IPS-18a (cell line): ENCODE data around the gene TTYH1.
A peak's percentile ranks its signal among the peaks of the same experiment; 100 is the strongest.
"Not testable (repeated sequence)": the region's sequence is repeated elsewhere in the genome, so short reads cannot be mapped to it uniquely, and the experiment has no call there.

ENCODE experiments used
- H3K27ac ChIP-seq: one replicate; pipeline ENCODE4 v1.5.1; 2013; ENCODE audit warnings: low read length
- H3K27me3 ChIP-seq: one replicate; pipeline ENCODE4 v1.6.1; 2013; ENCODE audit warnings: mild to moderate bottlenecking, low read length; ENCODE audit not compliant: control insufficient read depth, insufficient read depth
- H3K36me3 ChIP-seq: one replicate; pipeline ENCODE4 v1.6.1; 2013; ENCODE audit warnings: low read depth, low read length; ENCODE audit not compliant: control insufficient read depth
- H3K4me1 ChIP-seq: one replicate; pipeline ENCODE4 v1.6.1; 2013; ENCODE audit warnings: low read depth, low read length; ENCODE audit not compliant: control insufficient read depth
- H3K4me3 ChIP-seq: one replicate; pipeline ENCODE4 v1.5.1; 2013; ENCODE audit warnings: low read length
- H3K9ac ChIP-seq: one replicate; pipeline ENCODE4 v1.6.1; 2013; ENCODE audit warnings: mild to moderate bottlenecking, low read length, moderate library complexity
- H3K9me3 ChIP-seq: one replicate; pipeline ENCODE4 v1.6.1; 2013; ENCODE audit warnings: low read depth, low read length; ENCODE audit not compliant: control insufficient read depth

Gene TTYH1

GRCh38 chr19:54415208-54415900, at the start of gene TTYH1:
TTYH1 (plus strand) TSS chr19:54415464; CDS start chr19:54415553, 89 bp downstream.
- peak within 1 kb of the TSS; percentile 40 for H3K9ac ChIP-seq
- H3K36me3 ChIP-seq, result no peaks in the 10 kb centered on the region
- no peak within 1 kb of the TSS for H3K27ac ChIP-seq
- no peaks in the 10 kb centered on the region for H3K9me3 ChIP-seq
- peaks cover 30% of the 10 kb centered on the region for H3K27me3 ChIP-seq
- peaks cover 15% of the 10 kb centered on the region for H3K4me1 ChIP-seq
- H3K4me3 ChIP-seq, result peak within 1 kb of the TSS; percentile 70

- not testable (repeated sequence) for H3K9me3 ChIP-seq, H3K36me3 ChIP-seq, H3K4me1 ChIP-seq, H3K27me3 ChIP-seq, H3K9ac ChIP-seq, H3K27ac ChIP-seq, H3K4me3 ChIP-seq
Observed at GRCh38 chr19:54365798-54366197, 49.5 kb upstream of the TTYH1 start.

- H3K9ac ChIP-seq, result no peak overlapping the region
- H3K27ac ChIP-seq, result no peak overlapping the region
- no peak overlapping the region for H3K4me3 ChIP-seq
- no peaks in the 10 kb centered on the region for H3K9me3 ChIP-seq
- no peaks in the 10 kb centered on the region for H3K36me3 ChIP-seq
- H3K4me1 ChIP-seq, result peaks cover 2% of the 10 kb centered on the region
- H3K27me3 ChIP-seq, result no peaks in the 10 kb centered on the region
Observed at GRCh38 chr19:54366811-54367210, 48.5 kb upstream of the TTYH1 start.

GRCh38 chr19:54369082-54369687, 46.1 kb upstream of the TTYH1 start:
- H3K9me3 ChIP-seq, result no peaks in the 10 kb centered on the region
- H3K4me3 ChIP-seq, result no peak overlapping the region
- no peak overlapping the region for H3K27ac ChIP-seq
- no peaks in the 10 kb centered on the region for H3K27me3 ChIP-seq
- H3K9ac ChIP-seq, result no peak overlapping the region
- no peaks in the 10 kb centered on the region for H3K36me3 ChIP-seq
- H3K4me1 ChIP-seq, result peaks cover 2% of the 10 kb centered on the region

DNA sequence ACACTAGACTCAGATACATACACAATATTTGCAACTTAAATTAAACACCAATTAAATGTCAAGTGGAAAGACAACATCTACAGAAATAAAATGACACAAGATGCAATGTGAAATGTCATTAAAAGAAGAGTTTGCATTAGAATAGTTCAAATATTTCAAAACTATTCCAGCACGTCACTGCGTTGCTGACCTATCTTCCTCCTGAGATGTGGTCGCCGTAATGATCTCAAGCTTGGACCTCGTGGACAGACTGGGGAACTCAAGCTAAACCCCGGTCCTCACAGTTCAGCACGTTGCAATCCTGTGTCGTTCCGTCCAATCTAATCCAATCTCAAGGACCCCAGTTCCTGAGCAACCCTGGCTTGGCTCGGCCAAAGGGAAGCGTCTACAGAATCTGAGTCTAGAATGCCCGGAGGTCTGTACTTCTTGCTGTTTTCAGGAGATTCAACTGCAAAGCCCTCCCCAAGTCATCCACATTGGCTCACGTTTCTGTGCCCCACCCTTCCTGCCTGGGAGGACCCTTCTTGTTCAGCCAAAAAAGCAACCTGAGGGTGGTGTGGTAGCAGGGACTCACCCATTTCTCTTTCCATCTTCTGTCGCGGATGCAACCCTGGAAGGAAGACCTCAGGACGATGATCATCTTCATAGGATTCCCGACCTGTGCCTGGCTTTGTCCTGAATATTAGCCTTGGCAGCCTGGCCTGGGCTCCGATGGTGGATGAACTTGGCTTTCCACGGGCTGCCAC, 45.4 kb upstream of the TTYH1 start:
- H3K4me1 ChIP-seq, H3K27ac ChIP-seq, H3K9ac ChIP-seq, H3K4me3 ChIP-seq, H3K27me3 ChIP-seq, H3K9me3 ChIP-seq, H3K36me3 ChIP-seq: not testable (repeated sequence)

- H3K36me3 ChIP-seq, H3K27ac ChIP-seq, H3K9me3 ChIP-seq, H3K27me3 ChIP-seq, H3K4me3 ChIP-seq, H3K9ac ChIP-seq, H3K4me1 ChIP-seq: not testable (repeated sequence)
Observed at GRCh38 chr19:54370434-54370796, 44.8 kb upstream of the TTYH1 start.

DNA sequence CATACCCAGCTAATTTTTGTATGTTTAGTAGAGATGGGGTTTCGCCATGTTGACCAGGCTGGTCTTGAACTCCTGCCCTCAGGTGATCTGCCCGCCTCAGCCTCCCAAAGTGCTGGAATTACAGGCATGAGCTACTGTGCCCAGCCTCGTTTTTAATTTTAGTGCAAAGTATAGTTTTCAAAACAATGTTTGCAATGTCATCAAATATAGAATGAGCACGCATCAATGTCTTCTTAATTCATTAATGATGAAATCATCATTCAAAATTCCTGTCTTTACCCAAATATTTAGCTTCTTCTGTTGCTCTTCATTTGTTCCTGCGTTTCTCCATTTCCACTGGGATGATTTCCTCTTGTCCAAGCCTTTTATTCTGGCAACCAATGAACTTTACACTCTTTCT, 43.8 kb upstream of the TTYH1 start:
- H3K9me3 ChIP-seq, H3K4me1 ChIP-seq, H3K36me3 ChIP-seq, H3K4me3 ChIP-seq, H3K27me3 ChIP-seq, H3K27ac ChIP-seq, H3K9ac ChIP-seq: not testable (repeated sequence)

GRCh38 chr19:54373781-54374631, 41.3 kb upstream of the TTYH1 start:
- no peaks in the 10 kb centered on the region for H3K9me3 ChIP-seq
- H3K27me3 ChIP-seq, result no peaks in the 10 kb centered on the region
- no peak overlapping the region for H3K9ac ChIP-seq

GRCh38 chr19:54375181-54375938, 39.9 kb upstream of the TTYH1 start:
- not testable (repeated sequence) for H3K9ac ChIP-seq, H3K27me3 ChIP-seq, H3K4me3 ChIP-seq, H3K9me3 ChIP-seq, H3K36me3 ChIP-seq, H3K4me1 ChIP-seq, H3K27ac ChIP-seq

More at GRCh38 chr19:54373781-54374631, 41.3 kb upstream of the TTYH1 start:
- Histone ChIP-seq H3K4me1 (no peaks in the 10 kb centered on the region), H3K4me3 (no peak overlapping the region), H3K27ac (no peak overlapping the region), H3K36me3 (no peaks in the 10 kb centered on the region)

GRCh38 chr19:54376610-54377285, 38.5 kb upstream of the TTYH1 start:
- Histone ChIP-seq H3K36me3 (no peaks in the 10 kb centered on the region), H3K9ac (no peak overlapping the region), H3K27me3 (peaks cover 7% of the 10 kb centered on the region), H3K27ac (no peak overlapping the region), H3K4me3 (no peak overlapping the region), H3K4me1 (no peaks in the 10 kb centered on the region), H3K9me3 (no peaks in the 10 kb centered on the region)
